Bronchial epithelial cell (primary cell): ENCODE measurements around the gene CNDP1. TPM values are rescaled to one million over a fixed set of nuclear protein-coding genes. Genes with fewer than 3 reads are reported as not detected.
"Not testable (repeated sequence)": the region's sequence is repeated elsewhere in the genome, so short reads cannot be mapped to it uniquely, and the experiment has no call there.

Source experiments
- DNase-seq: peaks from one replicate; pipeline ENCODE4 v3.0.0-alpha.2; 2010; ENCODE audit warnings: low read depth
- FAIRE-seq: peaks from 2 replicates; lab custom pipeline; 2011; peaks lifted over from hg19 to GRCh38; lab: Jason Lieb, UNC
- H3K27me3 ChIP-seq: 2 replicates; pipeline ENCODE4 v1.5.1; 2011; ENCODE audit warnings: low read length; ENCODE audit not compliant: control insufficient read depth, insufficient read depth
- H3K36me3 ChIP-seq: 2 replicates; pipeline ENCODE4 v1.5.1; 2011; ENCODE audit warnings: low read length; ENCODE audit not compliant: control insufficient read depth, insufficient read depth
- H3K4me3 ChIP-seq: 2 replicates; pipeline ENCODE4 v1.5.1; 2011; ENCODE audit warnings: mild to moderate bottlenecking, low read depth, low read length, control low read depth
- total RNA-seq: library from RNA; depleted of rRNA; stranded (reverse); fragments of >200 nt; gene quantifications from 2 replicates; pipeline ENCODE4 v1.2.1, GENCODE V29; 2014
- TF ChIP-seq, protein P1 (sequence below): IDR thresholded peaks from 2 replicates; pipeline ENCODE4 v1.5.1; 2011; ENCODE audit warnings: mild to moderate bottlenecking, moderate library complexity, low read length, control low read depth, inconsistent platforms; ENCODE audit not compliant: insufficient read depth, severe bottlenecking

Gene CNDP1
- total RNA-seq, 1 donor from 2014 or later = not detected

DNA sequence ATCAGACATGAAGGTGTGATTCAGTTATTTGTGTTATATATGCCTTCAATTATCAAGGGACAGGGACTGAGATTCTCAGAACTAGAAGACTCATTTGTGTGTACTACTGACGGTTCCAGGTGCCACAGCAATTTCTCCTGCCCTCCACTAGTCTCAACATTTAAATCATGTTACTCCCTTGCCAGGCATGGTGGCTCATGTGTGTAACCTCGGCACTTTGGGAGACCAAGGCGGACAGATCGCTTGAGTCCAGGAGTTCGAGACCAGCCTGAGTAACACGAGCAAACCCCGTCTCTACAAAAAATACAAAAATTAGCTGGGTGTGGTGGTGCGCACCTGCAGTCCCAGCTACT is 37.0 kb upstream of the CNDP1 start:
- DNase-seq (peak; percentile 13), FAIRE-seq (no peak)
- Histone ChIP-seq H3K36me3 (no peaks in the 10 kb centered on the region), H3K4me3 (peak overlapping the region; percentile 96), H3K27me3 (no peaks in the 10 kb centered on the region)
- TF ChIP-seq, protein P1, sequence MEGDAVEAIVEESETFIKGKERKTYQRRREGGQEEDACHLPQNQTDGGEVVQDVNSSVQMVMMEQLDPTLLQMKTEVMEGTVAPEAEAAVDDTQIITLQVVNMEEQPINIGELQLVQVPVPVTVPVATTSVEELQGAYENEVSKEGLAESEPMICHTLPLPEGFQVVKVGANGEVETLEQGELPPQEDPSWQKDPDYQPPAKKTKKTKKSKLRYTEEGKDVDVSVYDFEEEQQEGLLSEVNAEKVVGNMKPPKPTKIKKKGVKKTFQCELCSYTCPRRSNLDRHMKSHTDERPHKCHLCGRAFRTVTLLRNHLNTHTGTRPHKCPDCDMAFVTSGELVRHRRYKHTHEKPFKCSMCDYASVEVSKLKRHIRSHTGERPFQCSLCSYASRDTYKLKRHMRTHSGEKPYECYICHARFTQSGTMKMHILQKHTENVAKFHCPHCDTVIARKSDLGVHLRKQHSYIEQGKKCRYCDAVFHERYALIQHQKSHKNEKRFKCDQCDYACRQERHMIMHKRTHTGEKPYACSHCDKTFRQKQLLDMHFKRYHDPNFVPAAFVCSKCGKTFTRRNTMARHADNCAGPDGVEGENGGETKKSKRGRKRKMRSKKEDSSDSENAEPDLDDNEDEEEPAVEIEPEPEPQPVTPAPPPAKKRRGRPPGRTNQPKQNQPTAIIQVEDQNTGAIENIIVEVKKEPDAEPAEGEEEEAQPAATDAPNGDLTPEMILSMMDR = no peak

DNA sequence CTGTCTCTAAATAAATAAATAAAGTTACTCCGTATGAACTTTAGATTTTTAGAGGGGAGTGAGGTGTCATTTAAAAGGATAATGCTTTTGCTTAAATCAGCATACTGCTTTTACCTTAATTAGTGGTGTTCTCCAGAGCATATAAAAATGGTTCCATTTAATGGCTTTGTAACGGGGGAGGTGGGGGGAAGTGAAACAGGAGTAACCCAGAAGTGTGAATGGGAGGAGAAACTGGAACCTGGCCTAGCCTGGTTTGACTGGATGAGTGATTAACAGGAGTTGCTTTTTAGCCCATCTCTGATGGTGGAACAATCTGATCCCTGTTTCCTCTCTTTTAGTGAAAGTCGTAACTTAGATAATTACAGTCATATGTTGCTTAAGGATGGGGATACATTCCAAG is 36.5 kb upstream of the CNDP1 start:
- Histone ChIP-seq H3K4me3 (no peak overlapping the region), H3K36me3 (peaks cover 2% of the 10 kb centered on the region), H3K27me3 (no peaks in the 10 kb centered on the region)
- FAIRE-seq = no peak
- no peak for DNase-seq
- TF ChIP-seq, protein P1 = no peak

DNA sequence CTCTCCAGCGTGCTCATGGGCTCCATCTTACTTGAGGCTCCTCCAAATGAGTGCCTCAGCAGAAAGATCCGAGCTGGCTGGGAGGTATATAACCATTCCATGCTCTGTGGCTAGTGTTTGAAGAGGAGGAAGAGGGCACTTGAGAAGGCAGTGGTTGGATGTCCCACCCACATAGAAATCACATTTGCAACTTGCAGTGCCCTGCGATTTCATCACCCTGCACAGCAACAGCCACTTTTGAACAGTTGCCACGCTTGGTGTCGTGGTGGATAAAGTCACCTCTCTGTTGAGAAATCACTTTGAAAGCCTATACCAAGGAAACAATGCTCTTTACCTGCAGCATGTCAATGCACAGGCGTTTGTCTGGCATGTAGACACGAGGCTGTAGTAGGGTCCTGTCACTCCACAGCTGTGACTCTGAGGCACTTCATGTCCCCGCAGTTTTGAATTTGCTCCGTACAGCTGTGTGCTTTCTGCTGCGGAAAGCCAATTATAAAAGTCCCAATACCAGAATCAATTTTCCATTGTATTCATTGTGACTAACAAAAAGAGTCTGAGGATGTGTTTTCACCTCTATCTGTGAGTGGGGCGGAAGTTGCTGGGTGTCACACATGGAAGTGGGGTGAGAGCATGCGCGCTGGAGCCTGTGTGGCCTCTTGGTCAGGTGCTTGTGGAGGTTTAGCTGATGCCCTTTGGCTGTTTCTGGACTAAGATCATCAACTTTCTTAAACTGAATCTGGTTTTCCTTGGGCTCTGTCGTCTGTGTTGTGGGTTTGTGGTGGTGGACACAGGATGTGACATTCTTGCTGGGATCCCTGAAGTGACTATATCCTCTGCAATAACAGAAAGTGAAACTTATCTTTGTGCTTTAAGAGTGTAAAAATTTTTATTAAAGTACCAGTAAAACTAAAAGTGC is 35.3 kb upstream of the CNDP1 start:
- FAIRE-seq = peak; percentile 32
- peak overlapping the region; percentile 35 for H3K4me3 ChIP-seq

DNA sequence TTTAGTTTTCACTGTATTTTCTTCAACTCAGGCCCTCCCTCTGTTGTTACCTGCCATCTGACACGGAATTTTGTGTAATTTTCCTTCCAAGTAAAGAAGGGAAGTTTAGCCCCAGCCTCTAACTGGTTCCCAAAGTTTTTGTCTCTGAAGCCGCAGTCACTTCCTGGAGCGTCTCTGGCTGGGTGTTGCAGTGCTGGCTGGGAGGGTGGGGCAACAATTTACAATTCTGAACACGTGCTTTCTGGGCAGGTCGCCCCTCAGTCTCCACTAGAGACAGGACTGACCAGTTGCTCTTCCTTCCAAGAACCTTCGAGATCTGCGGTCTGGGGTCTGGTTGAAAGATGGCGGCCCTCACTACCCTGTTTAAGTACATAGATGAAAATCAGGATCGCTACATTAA is 34.7 kb upstream of the CNDP1 start:
- DNase-seq = peak; percentile 72
- TF ChIP-seq, protein P1 = no peak
- Histone ChIP-seq H3K36me3 (peaks cover 5% of the 10 kb centered on the region), H3K4me3 (peak overlapping the region; percentile 35), H3K27me3 (no peaks in the 10 kb centered on the region)
- no peak for FAIRE-seq

More for the DNA sequence above, 35.3 kb upstream of the CNDP1 start:
- TF ChIP-seq, protein P1 = no peak
- Histone ChIP-seq H3K27me3 (no peaks in the 10 kb centered on the region), H3K36me3 (peaks cover 2% of the 10 kb centered on the region)
- peak; percentile 39 for DNase-seq

DNA sequence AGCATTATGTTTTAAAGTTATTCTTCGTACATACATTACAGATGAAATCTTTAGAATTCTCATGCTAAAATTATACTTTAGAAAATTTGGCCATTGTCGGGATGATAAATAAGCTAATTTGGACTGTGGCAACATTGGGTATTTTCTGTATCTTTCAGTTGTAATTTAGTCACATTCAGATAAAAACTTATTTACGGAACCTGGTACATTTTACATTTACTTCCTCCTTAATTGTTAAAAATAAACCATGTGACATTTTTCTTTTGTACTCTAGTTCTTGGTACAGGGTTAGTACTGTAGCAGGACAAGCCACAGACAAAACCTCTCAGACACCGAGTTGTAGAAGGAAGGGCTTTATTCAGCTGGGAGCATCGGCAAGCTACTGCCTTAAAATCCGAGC is 33.9 kb upstream of the CNDP1 start:
- DNase-seq (peak; percentile 6), FAIRE-seq (no peak)
- Histone ChIP-seq H3K36me3 (peaks cover 6% of the 10 kb centered on the region), H3K4me3 (peak overlapping the region; percentile 16), H3K27me3 (no peaks in the 10 kb centered on the region)
- TF ChIP-seq, protein P1 = no peak

DNA sequence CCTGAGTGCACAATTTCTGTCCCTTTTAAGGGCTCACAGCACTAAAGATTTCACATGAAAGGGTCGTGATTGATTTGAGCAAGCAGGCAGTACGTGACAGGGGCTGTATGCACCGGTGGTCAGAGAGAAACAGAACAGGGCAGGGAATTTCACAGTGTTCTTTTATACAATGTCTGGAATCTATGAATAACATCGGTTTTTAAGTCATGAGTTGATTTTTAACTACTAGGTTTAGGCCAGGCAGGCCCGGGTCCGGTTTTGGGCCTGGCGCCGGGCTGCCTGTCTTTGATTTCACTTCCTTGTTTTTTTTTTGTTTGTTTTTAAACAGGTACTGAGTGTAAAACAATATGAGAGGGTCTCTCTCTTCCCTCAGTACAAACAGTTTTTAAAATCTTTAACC is 33.5 kb upstream of the CNDP1 start:
- DNase-seq, H3K36me3 ChIP-seq, H3K27me3 ChIP-seq, FAIRE-seq: not testable (repeated sequence)
- peak overlapping the region; percentile 16 for H3K4me3 ChIP-seq
